Measurements from ENCODE around the gene TAF1C. TPM values are rescaled to one million over a fixed set of nuclear protein-coding genes. Genes with fewer than 3 reads are reported as not detected.

TAF1C gene
- total and polyA plus RNA-seq, 2 donors (not counting 3 experiments of a cell fraction or from before 2014, with no cell fraction given), result 57.2 to 77.6 TPM

DNA sequence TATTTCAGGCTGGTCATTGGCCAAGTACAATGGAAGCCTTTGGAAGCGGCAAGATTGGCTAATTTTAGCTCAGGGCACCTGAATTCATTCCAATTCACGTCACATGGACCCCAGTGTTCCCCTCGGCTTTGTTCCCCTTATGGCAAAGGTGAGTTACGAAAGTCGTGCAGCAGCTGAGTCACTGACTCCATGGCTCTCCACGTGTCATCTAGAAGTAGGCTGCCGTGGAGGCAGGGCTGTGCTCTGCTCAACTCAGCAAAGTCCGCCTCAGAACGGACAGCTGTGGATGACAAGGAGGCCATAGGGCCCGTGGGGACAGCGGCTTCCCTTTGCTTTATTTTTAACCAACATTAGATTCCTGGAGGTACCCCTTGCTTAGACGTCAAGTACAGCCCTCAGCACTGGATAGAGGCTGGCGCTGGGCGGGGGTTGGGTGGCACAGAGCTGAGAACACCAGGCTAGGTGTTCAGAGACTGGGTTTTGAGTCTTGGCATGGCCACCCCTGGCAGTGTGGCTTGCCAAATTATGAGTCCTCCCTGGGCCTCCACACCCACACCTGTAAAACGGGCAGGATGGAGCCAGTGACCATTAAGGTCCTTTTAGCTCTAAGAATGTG lies 27.7 kb upstream of the TAF1C start:
- Histone ChIP-seq H3K4me3 (replicated peaks in 1 of 3; ENCODE audit: insufficient read depth in 1 of 3, low read depth in 1 of 3, low read length in 3 of 3) (no peak overlapping the region), H3K9me3 (replicated peaks; ENCODE audit: control insufficient read depth, insufficient read depth, low read length) (no peaks in the 10 kb centered on the region), H3K27ac (ENCODE audit: insufficient read depth, low read depth, low read length) (no peak overlapping the region), H3K79me2 (ENCODE audit: control insufficient read depth, insufficient read depth, low read length) (no peaks in the 10 kb centered on the region), H3K36me3 (ENCODE audit: control insufficient read depth in 2 of 2, extremely low read depth in 1 of 2, insufficient read depth in 2 of 2, low read length in 2 of 2) (no peaks in the 10 kb centered on the region), H2AFZ (ENCODE audit: low read depth, low read length) (no peak overlapping the region), H3K9me1 (replicated peaks; ENCODE audit: control insufficient read depth, extremely low read depth, insufficient read depth, low read length) (no peaks in the 10 kb centered on the region), H3K4me2 (ENCODE audit: insufficient read depth, low read length) (no peak overlapping the region), H3K27me3 (ENCODE audit: control insufficient read depth in 2 of 2, insufficient read depth in 2 of 2, low read length in 2 of 2) (peaks cover 5 to 6% of the 10 kb centered on the region in 2 experiments), H3K9ac (replicated peaks; ENCODE audit: extremely low read depth, insufficient read depth, low read length) (no peak overlapping the region), H3K4me1 (ENCODE audit: control insufficient read depth, extremely low read depth, insufficient read depth, low read length) (no peaks in the 10 kb centered on the region), H4K20me1 (replicated peaks; ENCODE audit: control insufficient read depth, extremely low read depth, insufficient read depth, low read length) (no peaks in the 10 kb centered on the region)
- ChIA-PET CTCF (no interaction called here), POLR2A (no interaction called here)
- dilution Hi-C loops (cut with MboI; ENCODE audit: extremely low pct_ligation_motif_present, low sequenced_read_pairs), result no loop called here
- FAIRE-seq (no peak), DNase-seq (ENCODE audit: low read depth, low spot score) (no peak)
- intact Hi-C loops (cut with micrococcal nuclease), result no loop called here
- BruUV-seq (replicated peaks), result no TSS peak
- TF ChIP-seq CTCF (IDR thresholded peaks at IDR 0.05; ENCODE audit: extremely low read depth in 1 of 2, insufficient read depth in 1 of 2, low read depth in 1 of 2, low read length in 2 of 2), result no peak
- TF ChIP-seq EZH2 (IDR thresholded peaks at IDR 0.05; ENCODE audit: borderline replicate concordance, low read depth, low read length, severe bottlenecking), result no peak
- TF ChIP-seq MAX (IDR thresholded peaks at IDR 0.05; ENCODE audit: insufficient read depth, insufficient read length), result no peak
- no peak for TF ChIP-seq FOS (IDR thresholded peaks at IDR 0.05; ENCODE audit: borderline replicate concordance, insufficient read depth, low read length)
- no peak for TF ChIP-seq MYC (IDR thresholded peaks at IDR 0.05; ENCODE audit: low read depth, low read length)

DNA sequence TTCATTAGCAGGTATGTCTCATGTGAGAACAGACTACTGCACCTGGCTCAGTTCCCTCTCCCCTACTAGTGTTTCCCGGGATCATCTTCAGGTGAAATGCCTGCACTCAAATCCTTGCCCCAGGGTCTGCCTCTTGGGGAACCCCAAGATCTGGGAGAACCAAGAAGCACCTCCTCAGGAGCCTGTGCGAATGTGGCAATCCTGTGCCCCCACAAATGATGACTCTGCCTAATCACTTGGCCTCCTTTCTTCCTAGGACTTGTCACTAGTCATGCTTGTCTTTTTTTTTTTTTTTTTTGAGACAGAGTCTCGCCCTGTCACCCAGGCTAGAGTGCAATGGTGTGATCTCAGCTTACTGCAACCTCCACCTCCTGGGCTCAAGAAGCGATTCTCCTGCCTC lies 25.8 kb upstream of the TAF1C start:
- no peak overlapping the region for H2AFZ ChIP-seq (ENCODE audit: low read depth, low read length)
- no peaks in the 10 kb centered on the region for H3K36me3 ChIP-seq (ENCODE audit: control insufficient read depth in 2 of 2, extremely low read depth in 1 of 2, insufficient read depth in 2 of 2, low read length in 2 of 2)
- no peak overlapping the region for H3K4me3 ChIP-seq (replicated peaks in 1 of 3; ENCODE audit: insufficient read depth in 1 of 3, low read depth in 1 of 3, low read length in 3 of 3)
- H3K27me3 ChIP-seq (ENCODE audit: control insufficient read depth in 2 of 2, insufficient read depth in 2 of 2, low read length in 2 of 2), result peaks cover 5 to 6% of the 10 kb centered on the region in 2 experiments
- H3K4me2 ChIP-seq (ENCODE audit: insufficient read depth, low read length), result no peak overlapping the region
- no peak for TF ChIP-seq GATA2 (IDR thresholded peaks at IDR 0.05; ENCODE audit: insufficient read depth, insufficient read length, low read depth, low read length)
- no peak for TF ChIP-seq MAX (IDR thresholded peaks at IDR 0.05; ENCODE audit: insufficient read depth, insufficient read length)
- no peak for TF ChIP-seq POLR2AphosphoS5 (IDR thresholded peaks at IDR 0.05; ENCODE audit: insufficient read depth, low read depth, low read length)
- TF ChIP-seq CTCF (IDR thresholded peaks at IDR 0.05; ENCODE audit: extremely low read depth in 1 of 2, insufficient read depth in 1 of 2, low read depth in 1 of 2, low read length in 2 of 2), result no peak
- TF ChIP-seq POLR2A (IDR thresholded peaks at IDR 0.05; ENCODE audit: low read depth, low read length), result no peak
- no peak for TF ChIP-seq MYC (IDR thresholded peaks at IDR 0.05; ENCODE audit: low read depth, low read length)
- no peak for TF ChIP-seq EZH2 (IDR thresholded peaks at IDR 0.05; ENCODE audit: borderline replicate concordance, low read depth, low read length, severe bottlenecking)
- no peak for TF ChIP-seq FOS (IDR thresholded peaks at IDR 0.05; ENCODE audit: borderline replicate concordance, insufficient read depth, low read length)
- TF ChIP-seq JUN (IDR thresholded peaks at IDR 0.05; ENCODE audit: borderline replicate concordance, insufficient read depth, insufficient read length, low read depth), result no peak
- H3K79me2 ChIP-seq (ENCODE audit: control insufficient read depth, insufficient read depth, low read length), result no peaks in the 10 kb centered on the region
- dilution Hi-C loops (cut with MboI; ENCODE audit: extremely low pct_ligation_motif_present, low sequenced_read_pairs) (no loop called here), intact Hi-C loops (cut with micrococcal nuclease) (no loop called here)
- no peak overlapping the region for H3K9ac ChIP-seq (replicated peaks; ENCODE audit: extremely low read depth, insufficient read depth, low read length)
- no peaks in the 10 kb centered on the region for H3K9me3 ChIP-seq (replicated peaks; ENCODE audit: control insufficient read depth, insufficient read depth, low read length)
- DNase-seq (ENCODE audit: low read depth, low spot score) (no peak), FAIRE-seq (no peak)
- H4K20me1 ChIP-seq (replicated peaks; ENCODE audit: control insufficient read depth, extremely low read depth, insufficient read depth, low read length), result no peaks in the 10 kb centered on the region
- ChIA-PET POLR2A (no interaction called here), CTCF (no interaction called here)
- H3K27ac ChIP-seq (ENCODE audit: insufficient read depth, low read depth, low read length), result no peak overlapping the region
- no peaks in the 10 kb centered on the region for H3K4me1 ChIP-seq (ENCODE audit: control insufficient read depth, extremely low read depth, insufficient read depth, low read length)
- no TSS peak for BruUV-seq (replicated peaks)
- H3K9me1 ChIP-seq (replicated peaks; ENCODE audit: control insufficient read depth, extremely low read depth, insufficient read depth, low read length), result no peaks in the 10 kb centered on the region

All from endothelial cell of umbilical vein (primary cell).